Cerebellar cortex (tissue), 1 donor: ENCODE measurements around the gene CORO1C.
A peak's percentile ranks its signal among the peaks of the same experiment; 100 is the strongest.
"Not testable (repeated sequence)": the region's sequence is repeated elsewhere in the genome, so short reads cannot be mapped to it uniquely, and the experiment has no call there.

Experiments used
- DNase-seq: peaks from one replicate; pipeline ENCODE4 v3.0.0-alpha.2; 2015; ENCODE audit warnings: low spot score

Gene CORO1C

DNA sequence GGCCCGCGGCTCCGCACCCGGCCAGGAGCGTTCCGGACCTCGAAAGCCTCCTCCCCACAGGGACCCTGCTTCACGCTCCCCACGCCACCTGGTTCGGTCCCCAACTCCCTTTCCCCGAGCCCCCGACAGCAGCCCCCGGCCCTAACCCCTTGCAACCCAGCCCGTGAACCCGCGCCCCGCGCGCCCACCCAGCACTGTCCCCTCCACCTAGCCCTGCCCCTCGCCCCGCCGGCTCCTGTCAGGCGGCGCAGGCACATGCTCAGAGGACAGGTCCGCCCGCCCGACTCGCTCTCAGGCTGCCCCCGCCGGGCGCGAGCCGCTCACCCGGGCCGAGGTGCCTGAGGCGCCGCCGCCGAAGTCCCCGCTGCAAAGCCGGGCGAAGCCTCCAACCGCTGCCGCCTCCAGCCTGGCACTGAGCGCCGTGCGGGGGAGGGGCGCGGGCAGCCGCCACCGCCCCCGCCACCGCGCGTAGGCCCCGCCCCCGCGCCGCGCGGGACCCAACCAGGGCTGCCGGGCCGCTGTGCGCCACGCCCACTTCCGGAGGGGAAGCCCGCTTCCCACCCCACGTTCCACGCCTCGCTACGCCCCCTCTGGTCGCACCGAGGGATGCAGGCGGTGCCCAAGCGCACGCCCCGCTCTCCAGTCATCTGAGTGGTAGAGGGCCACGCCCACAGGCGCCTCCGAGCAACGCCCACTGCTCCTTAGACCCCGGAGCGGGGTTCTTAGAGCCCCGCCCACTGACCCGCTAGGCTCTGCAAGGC, at the start of gene CORO1C:
CORO1C (minus strand) TSS at position 414 of the 761 bp plus-strand sequence. CDS start 30,200 bp downstream, outside the sequence.
- DNase-seq: peak; percentile 92

DNA sequence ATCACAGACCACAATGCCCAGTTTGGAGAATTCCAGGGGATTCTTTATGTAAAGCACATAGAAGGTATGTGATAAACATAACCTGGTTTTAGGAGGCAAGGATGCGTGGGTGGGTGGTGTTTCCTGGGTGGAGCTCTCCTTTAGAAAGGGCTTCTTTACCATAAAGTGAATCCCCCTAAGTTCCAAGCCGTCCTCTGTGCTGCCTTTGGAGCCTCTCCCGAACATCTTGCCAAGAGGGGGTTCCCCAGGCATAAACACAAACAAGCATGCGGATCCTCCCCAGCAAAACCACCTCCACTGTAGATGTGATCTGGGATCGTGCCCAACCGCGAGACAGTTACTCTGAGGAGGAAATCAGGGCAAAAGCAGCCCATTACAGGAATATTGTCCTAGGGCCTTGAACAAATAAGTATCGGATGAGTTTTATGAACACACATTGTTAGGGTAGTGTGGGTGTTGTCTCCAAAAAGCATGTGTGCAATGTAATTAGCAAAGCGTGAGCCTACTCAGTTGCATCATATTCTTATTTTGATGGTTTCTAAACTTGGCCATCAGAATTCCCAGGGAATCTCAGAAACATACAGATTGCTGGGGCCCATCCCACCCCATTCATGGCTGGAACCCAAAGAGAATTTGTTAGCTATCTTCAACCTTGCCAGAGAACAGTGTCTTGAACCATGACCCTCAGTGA, 48.8 kb upstream of the CORO1C start:
- no peak for DNase-seq

DNA sequence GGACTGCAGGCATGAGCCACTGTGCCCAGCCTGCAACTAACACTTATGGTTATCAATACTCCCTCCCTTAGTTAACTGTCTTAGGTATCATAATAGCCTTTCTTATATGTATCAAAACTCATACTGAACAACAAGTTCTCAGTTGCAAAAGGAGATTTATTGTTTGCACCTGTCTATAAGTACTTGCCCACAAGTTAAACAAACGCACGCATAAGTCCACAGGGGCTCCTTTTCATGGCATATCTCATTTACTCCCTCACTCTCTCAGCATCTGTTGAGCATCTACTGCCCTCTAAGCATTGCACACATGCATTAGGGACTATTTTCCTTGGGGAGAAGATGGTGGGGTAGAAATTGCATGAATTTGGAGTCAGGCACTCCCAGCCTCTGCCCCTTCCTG, 46.7 kb upstream of the CORO1C start:
- DNase-seq: no peak

DNA sequence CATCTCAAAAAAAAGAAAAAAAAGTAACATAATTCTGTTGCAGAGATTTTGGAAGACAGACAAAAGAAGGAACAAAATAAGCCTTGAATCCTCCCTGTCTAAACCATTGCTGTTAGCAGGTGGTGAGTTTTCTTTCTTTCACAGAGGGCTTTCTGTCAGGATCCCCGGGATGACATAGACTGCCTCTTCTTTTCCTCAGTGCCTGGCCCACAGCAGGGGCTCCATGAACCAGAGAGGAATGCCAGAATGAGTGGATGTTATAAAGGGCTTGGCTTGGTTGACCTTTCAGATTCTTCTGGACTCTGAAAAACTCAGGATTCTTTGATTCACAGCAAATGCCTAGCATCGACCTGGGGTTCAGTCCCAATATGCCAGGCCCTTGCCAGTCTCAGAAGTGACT, 45.8 kb upstream of the CORO1C start:
- DNase-seq: no peak

- DNase-seq: no peak
Observed at GRCh38 chr12:108773798-108774788, 42.8 kb upstream of the CORO1C start.

DNA sequence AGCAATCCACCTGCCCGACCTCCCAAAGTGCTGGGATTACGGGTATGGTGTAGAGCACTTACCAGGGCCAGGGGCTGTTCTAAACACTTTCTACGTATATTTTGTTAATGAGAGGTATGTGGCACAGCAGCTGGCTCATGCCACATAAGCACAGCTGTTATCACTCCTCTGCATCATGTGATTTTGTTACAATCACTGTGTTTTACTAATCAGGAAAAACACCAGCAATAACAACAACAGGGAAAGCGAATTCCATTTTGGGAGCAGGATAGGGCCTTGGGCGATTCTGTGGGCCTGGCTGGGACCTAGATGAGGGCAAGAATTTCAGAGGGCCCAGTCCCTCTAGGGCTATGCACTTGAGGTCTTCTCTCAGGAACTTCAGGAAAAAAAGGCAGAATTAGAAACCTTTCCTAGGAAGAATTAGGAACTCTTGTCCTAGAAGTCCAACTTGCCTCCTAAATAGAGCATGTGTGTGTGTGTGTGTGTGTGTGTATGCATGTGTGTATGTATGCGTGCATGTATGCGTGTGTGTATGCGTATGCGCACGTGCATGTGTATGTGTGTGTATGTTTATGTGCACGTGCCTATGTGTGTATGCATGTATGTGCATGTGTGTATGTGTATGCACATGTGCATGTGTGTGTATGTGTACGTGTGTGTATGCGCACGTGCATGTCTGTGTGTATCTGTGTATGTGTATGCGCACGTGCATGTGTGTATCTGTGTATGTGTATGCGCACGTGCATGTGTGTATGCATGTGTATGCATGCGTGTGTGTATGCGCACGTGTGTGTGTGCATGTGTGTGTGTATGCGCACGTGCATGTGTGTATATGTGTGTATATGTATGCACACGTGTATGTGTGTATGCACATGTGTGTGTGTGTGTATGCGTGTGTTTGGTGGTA, 41.8 kb upstream of the CORO1C start:
- DNase-seq: no peak

DNA sequence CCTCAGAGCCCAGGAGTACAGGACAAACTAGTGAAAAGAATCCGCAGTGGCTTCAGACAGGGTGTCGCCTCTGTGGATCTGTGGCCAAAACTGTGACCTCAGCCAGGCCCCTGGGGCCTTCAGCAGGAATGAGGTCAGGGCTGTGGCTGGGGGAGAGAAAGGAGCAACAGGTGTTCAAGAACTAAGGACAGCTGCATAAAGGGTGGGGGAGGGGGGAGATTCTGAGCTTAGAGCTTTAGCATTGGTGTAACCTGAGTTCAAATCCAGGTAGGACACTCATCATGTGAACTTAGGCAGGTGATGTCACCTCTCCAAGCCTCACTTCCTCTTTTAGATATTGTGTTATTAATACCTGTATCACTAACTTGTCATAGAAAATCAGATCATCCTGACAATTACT, 40.9 kb upstream of the CORO1C start:
- no peak for DNase-seq

- DNase-seq: not testable (repeated sequence)
Observed at GRCh38 chr12:108771835-108772234, 40.5 kb upstream of the CORO1C start.

DNA sequence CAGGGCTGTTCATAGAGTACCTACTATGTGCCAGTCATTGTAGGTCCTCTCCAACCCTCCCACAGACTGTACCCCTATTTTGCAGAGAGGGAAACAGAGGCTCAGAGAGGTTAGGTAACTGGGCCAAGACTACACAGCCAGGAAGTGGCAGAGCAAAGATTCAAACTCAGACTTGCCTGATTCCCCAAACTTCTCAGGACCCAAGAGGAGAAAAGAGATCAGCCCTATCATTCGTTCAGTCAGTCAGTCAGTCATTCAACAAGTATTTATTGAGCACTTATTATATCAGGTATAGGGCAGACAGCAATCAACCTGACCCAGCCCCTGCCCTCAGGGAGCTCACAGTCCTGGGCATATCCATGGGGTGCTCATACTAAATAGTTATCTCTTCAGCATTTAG, 39.6 kb upstream of the CORO1C start:
- no peak for DNase-seq

GRCh38 chr12:108770269-108770829, 39.0 kb upstream of the CORO1C start:
- DNase-seq: no peak

- no peak for DNase-seq
Observed at GRCh38 chr12:108768591-108769500, 37.5 kb upstream of the CORO1C start.

- DNase-seq: no peak
Observed at GRCh38 chr12:108766294-108766693, 35.0 kb upstream of the CORO1C start.

DNA sequence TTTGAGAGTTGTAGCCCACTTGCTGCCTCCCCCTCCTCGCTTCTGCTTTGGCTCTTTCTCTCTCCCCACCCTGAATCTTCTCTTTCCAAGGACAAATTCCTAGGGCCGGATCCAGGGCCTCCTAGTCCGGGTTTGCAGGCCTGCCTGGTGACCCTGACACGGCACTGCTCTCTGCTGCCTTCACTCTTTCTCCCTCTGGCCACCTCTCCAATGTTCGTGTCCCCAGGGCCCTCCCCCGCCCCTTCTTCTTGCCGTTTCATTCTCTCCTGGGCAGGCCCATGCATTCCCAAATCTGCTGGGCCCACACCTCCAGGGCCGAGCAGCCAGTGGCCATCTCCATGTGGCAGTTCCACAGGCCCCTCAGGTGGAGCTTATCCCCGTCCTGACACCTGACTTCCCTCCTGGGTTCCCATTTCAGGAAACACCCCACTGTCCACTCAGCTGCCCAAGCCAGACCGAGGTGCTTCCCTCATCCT, 34.0 kb upstream of the CORO1C start:
- DNase-seq: no peak

DNA sequence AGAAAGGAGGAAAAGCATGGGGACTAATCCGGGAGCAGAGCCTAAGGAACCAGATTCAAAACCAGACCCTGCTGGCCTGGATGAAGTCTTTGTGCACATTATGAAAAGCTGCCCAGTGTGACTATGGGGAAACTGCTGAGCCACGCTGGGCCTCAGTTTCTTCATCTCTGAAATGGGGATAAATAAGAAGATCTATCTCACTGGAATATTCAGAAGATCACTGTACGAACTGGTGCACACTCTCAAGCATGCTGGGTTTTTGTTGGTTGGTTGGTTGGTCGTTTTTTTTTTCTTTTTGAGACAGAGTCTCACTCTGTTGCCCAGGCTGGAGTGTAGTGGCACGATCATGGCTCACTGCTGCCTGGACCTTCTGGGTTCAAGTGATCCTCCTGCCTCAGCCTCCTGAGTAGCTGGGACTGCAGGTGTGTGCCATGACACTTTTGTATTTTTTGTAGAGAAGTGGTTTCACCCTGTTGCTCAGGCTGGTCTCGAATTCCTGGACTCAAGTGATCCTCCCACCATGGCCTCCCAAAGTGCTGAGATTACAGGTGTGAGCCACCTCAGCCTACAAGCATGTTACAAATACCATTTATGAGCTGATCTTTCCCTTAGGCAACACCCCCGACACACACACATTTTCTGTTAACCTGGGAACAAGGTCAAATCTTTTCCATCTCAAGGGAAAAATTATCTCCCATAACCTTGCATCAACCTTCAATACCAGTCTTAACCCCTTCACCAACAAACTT, 33.4 kb upstream of the CORO1C start:
- no peak for DNase-seq

- DNase-seq: no peak
Observed at GRCh38 chr12:108761226-108761625, 29.9 kb upstream of the CORO1C start.

GRCh38 chr12:108759924-108760323, 28.6 kb upstream of the CORO1C start:
- DNase-seq: no peak

DNA sequence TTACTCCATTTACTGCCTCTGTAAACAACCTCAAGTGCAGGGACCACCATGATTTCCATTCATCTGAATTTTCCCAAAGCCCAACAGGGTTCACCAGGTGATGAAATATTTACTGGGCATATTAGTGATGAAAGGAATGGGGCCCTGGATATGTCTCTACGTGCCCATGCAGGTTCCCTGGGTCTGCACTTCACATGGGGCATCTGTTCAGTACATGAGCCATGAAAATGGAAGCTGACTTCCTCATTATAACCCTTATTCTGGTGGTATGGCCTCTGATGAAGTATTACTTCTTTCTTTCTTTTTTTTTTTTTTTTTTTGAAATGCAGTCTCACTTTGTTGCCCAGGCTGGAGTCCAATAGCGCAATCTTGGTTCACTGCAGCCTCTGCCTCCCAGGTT, 26.5 kb upstream of the CORO1C start:
- DNase-seq: no peak

DNA sequence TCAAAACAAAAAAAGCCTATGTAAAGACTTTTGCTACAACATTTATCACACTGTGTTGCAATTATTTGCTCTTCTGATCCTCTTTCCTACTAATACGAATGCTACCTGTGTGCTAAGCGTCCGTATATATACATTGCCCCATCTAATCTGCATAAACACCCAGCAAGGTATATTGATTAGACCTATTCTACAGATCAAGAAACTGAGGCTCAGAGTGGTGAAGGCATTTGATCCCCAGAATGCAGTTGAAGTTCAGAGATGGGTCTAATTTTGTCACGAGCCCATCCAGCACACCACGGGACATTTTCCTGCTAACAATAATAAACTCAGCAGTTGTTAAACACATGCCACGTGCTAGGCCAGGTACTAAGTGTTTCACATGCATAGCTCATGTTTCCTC, 25.1 kb upstream of the CORO1C start:
- DNase-seq: no peak

- DNase-seq: no peak
Observed at GRCh38 chr12:108755481-108755880, 24.2 kb upstream of the CORO1C start.
